Measurements from ENCODE around the gene SPRY4.

DNA sequence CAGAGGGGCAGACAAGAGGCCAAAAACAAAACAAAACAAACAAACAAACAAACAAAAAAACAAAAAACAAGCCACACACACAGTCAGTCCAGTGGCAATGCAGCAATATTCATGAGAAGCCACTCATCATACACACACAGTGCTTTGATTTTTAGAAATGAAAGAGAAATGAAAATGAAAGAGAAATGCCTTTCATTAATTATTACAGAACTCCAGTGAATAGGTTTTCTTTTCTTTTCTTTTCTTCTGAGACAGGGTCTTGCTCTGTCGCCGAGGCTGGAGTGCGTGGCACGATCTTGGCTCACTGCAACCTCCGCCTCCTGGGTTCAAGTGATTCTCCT lies 36.9 kb downstream of the SPRY4 start:
- TF ChIP-seq, protein P1, sequence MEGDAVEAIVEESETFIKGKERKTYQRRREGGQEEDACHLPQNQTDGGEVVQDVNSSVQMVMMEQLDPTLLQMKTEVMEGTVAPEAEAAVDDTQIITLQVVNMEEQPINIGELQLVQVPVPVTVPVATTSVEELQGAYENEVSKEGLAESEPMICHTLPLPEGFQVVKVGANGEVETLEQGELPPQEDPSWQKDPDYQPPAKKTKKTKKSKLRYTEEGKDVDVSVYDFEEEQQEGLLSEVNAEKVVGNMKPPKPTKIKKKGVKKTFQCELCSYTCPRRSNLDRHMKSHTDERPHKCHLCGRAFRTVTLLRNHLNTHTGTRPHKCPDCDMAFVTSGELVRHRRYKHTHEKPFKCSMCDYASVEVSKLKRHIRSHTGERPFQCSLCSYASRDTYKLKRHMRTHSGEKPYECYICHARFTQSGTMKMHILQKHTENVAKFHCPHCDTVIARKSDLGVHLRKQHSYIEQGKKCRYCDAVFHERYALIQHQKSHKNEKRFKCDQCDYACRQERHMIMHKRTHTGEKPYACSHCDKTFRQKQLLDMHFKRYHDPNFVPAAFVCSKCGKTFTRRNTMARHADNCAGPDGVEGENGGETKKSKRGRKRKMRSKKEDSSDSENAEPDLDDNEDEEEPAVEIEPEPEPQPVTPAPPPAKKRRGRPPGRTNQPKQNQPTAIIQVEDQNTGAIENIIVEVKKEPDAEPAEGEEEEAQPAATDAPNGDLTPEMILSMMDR (IDR thresholded peaks at IDR 0.05; ENCODE audit: insufficient read depth, low read length) = no peak
- TF ChIP-seq, protein P2, sequence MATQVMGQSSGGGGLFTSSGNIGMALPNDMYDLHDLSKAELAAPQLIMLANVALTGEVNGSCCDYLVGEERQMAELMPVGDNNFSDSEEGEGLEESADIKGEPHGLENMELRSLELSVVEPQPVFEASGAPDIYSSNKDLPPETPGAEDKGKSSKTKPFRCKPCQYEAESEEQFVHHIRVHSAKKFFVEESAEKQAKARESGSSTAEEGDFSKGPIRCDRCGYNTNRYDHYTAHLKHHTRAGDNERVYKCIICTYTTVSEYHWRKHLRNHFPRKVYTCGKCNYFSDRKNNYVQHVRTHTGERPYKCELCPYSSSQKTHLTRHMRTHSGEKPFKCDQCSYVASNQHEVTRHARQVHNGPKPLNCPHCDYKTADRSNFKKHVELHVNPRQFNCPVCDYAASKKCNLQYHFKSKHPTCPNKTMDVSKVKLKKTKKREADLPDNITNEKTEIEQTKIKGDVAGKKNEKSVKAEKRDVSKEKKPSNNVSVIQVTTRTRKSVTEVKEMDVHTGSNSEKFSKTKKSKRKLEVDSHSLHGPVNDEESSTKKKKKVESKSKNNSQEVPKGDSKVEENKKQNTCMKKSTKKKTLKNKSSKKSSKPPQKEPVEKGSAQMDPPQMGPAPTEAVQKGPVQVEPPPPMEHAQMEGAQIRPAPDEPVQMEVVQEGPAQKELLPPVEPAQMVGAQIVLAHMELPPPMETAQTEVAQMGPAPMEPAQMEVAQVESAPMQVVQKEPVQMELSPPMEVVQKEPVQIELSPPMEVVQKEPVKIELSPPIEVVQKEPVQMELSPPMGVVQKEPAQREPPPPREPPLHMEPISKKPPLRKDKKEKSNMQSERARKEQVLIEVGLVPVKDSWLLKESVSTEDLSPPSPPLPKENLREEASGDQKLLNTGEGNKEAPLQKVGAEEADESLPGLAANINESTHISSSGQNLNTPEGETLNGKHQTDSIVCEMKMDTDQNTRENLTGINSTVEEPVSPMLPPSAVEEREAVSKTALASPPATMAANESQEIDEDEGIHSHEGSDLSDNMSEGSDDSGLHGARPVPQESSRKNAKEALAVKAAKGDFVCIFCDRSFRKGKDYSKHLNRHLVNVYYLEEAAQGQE (IDR thresholded peaks at IDR 0.05; ENCODE audit: insufficient replicate concordance, low read depth) = no peak
- TF ChIP-seq SPI1 (IDR thresholded peaks at IDR 0.05; ENCODE audit: borderline replicate concordance, low read depth) (no peak), POLR2AphosphoS5 (IDR thresholded peaks at IDR 0.05; ENCODE audit: low read depth) (no peak)
